ENCODE data around the gene TCN1.

- TF ChIP-seq, protein P1, sequence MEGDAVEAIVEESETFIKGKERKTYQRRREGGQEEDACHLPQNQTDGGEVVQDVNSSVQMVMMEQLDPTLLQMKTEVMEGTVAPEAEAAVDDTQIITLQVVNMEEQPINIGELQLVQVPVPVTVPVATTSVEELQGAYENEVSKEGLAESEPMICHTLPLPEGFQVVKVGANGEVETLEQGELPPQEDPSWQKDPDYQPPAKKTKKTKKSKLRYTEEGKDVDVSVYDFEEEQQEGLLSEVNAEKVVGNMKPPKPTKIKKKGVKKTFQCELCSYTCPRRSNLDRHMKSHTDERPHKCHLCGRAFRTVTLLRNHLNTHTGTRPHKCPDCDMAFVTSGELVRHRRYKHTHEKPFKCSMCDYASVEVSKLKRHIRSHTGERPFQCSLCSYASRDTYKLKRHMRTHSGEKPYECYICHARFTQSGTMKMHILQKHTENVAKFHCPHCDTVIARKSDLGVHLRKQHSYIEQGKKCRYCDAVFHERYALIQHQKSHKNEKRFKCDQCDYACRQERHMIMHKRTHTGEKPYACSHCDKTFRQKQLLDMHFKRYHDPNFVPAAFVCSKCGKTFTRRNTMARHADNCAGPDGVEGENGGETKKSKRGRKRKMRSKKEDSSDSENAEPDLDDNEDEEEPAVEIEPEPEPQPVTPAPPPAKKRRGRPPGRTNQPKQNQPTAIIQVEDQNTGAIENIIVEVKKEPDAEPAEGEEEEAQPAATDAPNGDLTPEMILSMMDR (IDR thresholded peaks at IDR 0.05 in 4 of 5, conservative IDR thresholded peaks at IDR 0.05 in 1 of 5), result no peak
- TF ChIP-seq POLR2A (IDR thresholded peaks at IDR 0.05), result no peak
These were observed 52.9 kb downstream of the TCN1 start for GRCh38 chr11:59813364-59813763.
